BE2C (cell line): ENCODE data around the gene TP53INP2.

Experiments used
- DNase-seq: peaks from one replicate; pipeline ENCODE4 v3.0.0-alpha.2; 2020
- H3K27me3 ChIP-seq: fragments of 250-450 bp; sonication (Bioruptor Pico); 2 replicates; pipeline ENCODE4 v1.5.1; 2020; ENCODE audit warnings: mild to moderate bottlenecking
- H3K36me3 ChIP-seq: fragments of 250-450 bp; sonication (Bioruptor Pico); 2 replicates; pipeline ENCODE4 v1.5.1; 2020; ENCODE audit warnings: mild to moderate bottlenecking
- H3K4me1 ChIP-seq: fragments of 250-450 bp; sonication (Bioruptor Pico); 2 replicates; pipeline ENCODE4 v1.5.1; 2020
- H3K4me3 ChIP-seq: 2 replicates; pipeline ENCODE4 v1.5.1; 2011; ENCODE audit warnings: low read depth, low read length
- H3K9me3 ChIP-seq: fragments of 250-450 bp; sonication (Bioruptor Pico); 2 replicates; pipeline ENCODE4 v1.5.1; 2020
- TF ChIP-seq, protein P1 (sequence below): IDR thresholded peaks from 2 replicates; pipeline ENCODE4 v1.5.1; 2012; ENCODE audit warnings: mild to moderate bottlenecking, low read depth, low read length

The TP53INP2 gene

DNA sequence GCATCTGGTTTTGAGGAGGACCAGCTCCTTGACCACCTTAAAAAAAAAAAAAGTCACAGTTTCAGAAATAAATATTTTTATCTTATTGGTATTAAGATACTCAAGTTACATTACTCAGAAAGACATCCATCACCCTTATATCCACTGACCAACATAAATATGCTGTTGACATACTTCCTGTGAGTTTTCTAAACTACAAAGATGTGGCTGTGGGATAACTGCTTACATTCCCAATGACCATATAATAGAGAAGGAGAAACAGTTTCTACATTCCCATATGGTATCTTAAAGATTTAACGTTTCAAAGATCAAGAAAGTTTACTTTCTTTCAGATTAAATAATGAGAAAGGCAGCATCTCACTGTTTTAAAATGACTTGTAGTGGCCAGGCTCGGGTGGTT, 46.3 kb downstream of the TP53INP2 start:
- peaks cover 50% of the 10 kb centered on the region for H3K36me3 ChIP-seq
- no peaks in the 10 kb centered on the region for H3K27me3 ChIP-seq
- DNase-seq: no peak
- TF ChIP-seq, protein P1, sequence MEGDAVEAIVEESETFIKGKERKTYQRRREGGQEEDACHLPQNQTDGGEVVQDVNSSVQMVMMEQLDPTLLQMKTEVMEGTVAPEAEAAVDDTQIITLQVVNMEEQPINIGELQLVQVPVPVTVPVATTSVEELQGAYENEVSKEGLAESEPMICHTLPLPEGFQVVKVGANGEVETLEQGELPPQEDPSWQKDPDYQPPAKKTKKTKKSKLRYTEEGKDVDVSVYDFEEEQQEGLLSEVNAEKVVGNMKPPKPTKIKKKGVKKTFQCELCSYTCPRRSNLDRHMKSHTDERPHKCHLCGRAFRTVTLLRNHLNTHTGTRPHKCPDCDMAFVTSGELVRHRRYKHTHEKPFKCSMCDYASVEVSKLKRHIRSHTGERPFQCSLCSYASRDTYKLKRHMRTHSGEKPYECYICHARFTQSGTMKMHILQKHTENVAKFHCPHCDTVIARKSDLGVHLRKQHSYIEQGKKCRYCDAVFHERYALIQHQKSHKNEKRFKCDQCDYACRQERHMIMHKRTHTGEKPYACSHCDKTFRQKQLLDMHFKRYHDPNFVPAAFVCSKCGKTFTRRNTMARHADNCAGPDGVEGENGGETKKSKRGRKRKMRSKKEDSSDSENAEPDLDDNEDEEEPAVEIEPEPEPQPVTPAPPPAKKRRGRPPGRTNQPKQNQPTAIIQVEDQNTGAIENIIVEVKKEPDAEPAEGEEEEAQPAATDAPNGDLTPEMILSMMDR: no peak
- no peaks in the 10 kb centered on the region for H3K4me1 ChIP-seq
- no peaks in the 10 kb centered on the region for H3K9me3 ChIP-seq
- H3K4me3 ChIP-seq: no peak overlapping the region

DNA sequence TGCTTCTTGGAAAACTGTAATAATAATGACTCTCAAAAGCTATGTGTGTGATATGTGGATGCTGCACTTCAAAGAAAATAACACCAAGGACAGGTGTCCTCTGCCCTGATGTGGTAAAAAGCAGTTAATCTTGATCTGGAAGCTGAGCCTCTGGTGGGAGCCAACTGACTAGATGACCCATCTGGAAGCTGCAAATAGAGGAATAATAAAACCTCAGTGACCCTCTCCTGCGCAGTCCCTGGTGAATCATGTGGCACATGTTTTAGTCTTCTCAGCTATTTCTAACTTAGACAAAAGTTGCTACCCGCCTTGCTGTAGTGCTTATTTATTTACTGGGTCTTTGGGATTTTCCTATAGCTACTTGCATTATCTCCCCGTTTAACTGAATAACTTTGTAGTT, 47.3 kb downstream of the TP53INP2 start:
- TF ChIP-seq, protein P1: no peak
- Histone ChIP-seq H3K4me3 (no peak overlapping the region), H3K36me3 (peaks cover 48% of the 10 kb centered on the region), H3K27me3 (no peaks in the 10 kb centered on the region), H3K9me3 (no peaks in the 10 kb centered on the region), H3K4me1 (no peaks in the 10 kb centered on the region)
- DNase-seq: no peak

DNA sequence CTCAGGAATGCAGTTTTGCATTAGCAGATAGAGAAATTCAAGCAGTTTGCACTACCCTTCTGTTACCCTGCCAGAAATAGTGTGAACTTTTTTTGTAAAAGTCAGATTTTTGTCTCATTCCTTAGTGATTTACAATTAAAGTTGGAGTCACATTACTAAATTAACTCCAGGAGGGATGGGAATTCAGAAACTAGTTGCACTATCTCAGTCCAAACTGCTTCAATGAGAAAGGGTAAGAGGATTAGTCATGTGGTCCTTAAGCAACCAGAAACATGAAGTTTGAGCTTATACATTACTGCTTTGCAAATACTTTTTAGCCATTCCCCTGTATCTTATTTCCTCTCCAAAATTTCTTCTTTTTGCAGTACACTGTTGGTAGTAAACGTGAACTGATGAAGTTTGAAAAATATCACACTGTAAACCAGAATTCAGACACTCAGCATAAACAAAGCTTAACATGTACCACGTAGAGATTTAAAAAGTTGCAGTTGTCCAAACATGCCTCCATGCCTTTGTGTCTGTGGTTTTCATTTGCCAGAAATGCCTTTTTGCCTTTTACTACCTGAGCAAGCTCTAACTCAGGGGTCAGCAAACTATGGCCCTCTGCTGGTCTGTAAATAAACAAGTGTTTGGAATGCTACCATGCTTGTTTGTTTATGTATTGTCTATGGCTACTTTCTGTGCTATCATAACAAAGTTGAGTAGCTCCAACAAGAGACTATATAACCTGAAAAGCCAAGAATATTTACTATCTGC, 49.7 kb downstream of the TP53INP2 start:
- Histone ChIP-seq H3K36me3 (peaks cover 59% of the 10 kb centered on the region), H3K27me3 (no peaks in the 10 kb centered on the region), H3K9me3 (no peaks in the 10 kb centered on the region), H3K4me1 (no peaks in the 10 kb centered on the region), H3K4me3 (no peak overlapping the region)
- TF ChIP-seq, protein P1: no peak
- no peak for DNase-seq

DNA sequence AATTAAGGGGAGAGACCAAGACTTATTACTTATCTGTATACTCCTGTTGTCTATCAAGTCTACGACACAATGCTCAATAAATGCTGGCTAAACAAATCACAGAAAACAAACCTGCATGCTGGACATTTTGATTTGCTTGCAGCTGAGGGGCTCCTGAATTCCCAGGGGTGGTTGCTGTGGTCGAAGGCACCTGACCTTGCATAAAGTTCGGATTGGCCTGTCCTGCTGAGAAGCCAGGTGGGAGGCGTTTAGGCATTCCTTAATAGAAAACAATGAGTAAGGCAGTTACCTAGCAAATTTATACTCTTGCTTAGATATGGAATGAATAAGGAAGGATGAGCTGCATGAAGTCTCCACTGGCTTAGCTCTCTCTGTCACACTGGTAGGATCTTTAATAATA, 50.5 kb downstream of the TP53INP2 start:
- DNase-seq: no peak
- TF ChIP-seq, protein P1: no peak
- H3K36me3 ChIP-seq: peaks cover 53% of the 10 kb centered on the region
- H3K4me3 ChIP-seq: no peak overlapping the region
- no peaks in the 10 kb centered on the region for H3K9me3 ChIP-seq
- H3K4me1 ChIP-seq: no peaks in the 10 kb centered on the region
- no peaks in the 10 kb centered on the region for H3K27me3 ChIP-seq

DNA sequence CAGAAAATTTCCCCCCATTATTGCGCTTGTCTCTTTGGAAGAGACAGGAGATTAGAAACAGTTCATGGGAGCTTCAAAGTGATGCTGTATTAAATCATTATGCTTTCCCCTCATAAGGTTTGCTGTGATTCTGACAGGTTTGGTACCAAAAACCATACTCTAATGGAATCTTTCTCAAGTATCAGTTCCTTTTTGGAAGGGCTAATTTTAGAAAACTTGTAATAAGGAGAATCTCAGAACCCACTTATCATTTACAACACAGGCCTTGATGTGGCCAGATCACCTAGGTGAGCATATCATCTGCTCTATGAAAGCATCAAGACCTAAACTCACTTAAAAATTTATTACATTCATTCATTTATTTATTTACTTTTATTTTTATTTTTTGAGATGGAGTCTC, 51.2 kb downstream of the TP53INP2 start:
- H3K36me3 ChIP-seq: peaks cover 52% of the 10 kb centered on the region

DNA sequence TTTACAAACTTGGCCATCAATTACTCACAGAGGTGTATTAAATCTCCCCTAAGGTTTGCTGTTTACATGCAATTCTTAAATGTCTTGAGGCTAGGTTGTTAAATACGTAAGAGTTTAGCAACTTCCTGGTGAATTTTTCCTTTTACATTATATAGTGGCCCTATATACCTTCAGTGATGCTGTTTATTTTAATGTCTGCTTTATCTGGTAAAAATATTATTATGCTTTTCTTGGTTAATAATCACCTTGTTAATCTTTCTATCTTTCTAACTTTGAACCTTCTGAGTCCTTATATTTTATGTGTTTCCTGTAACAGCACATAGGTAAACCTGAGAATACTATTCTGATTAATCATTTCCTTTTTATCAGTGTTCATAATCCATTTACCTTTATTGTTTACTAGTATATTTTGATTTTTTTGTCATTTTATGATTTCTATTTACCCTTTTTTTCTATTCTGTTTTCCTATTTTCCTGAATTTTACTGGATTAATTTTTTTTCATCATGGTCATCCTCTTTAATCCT, 57.9 kb downstream of the TP53INP2 start:
- no peaks in the 10 kb centered on the region for H3K4me1 ChIP-seq
- H3K9me3 ChIP-seq: no peaks in the 10 kb centered on the region
- TF ChIP-seq, protein P1: no peak
- no peak for DNase-seq
- H3K4me3 ChIP-seq: no peak overlapping the region
- H3K27me3 ChIP-seq: no peaks in the 10 kb centered on the region
- H3K36me3 ChIP-seq: peaks cover 54% of the 10 kb centered on the region

More for the DNA sequence above, 51.2 kb downstream of the TP53INP2 start:
- Histone ChIP-seq H3K4me1 (no peaks in the 10 kb centered on the region), H3K4me3 (no peak overlapping the region), H3K27me3 (no peaks in the 10 kb centered on the region), H3K9me3 (no peaks in the 10 kb centered on the region)
- no peak for DNase-seq
- TF ChIP-seq, protein P1: no peak
